Stimulated activated CD8-positive, alpha-beta memory T cell treated with anti-CD3 and anti-CD28 coated beads, Interleukin-4, amount 100 ng/mL, for 1 hour (primary cell): ENCODE data around the gene CCM2.

Experiments
- DNase-seq, 2 donors: peaks; one replicate each; pipeline ENCODE4 v3.0.0-alpha.2; 2020; ENCODE audit warnings: low read depth in 2 of 2, low spot score in 1 of 2

CCM2 gene

GRCh38 chr7:45064047-45064725 lies 64.2 kb downstream of the CCM2 start:
- DNase-seq, result no peak

GRCh38 chr7:45065031-45065995 lies 65.3 kb downstream of the CCM2 start:
- no peak for DNase-seq

GRCh38 chr7:45066409-45066808 lies 66.4 kb downstream of the CCM2 start:
- DNase-seq, result no peak

- no peak for DNase-seq
Measured at GRCh38 chr7:45067582-45067981, 67.6 kb downstream of the CCM2 start.

- DNase-seq, result no peak
Measured at GRCh38 chr7:45068236-45069023, 68.4 kb downstream of the CCM2 start.

GRCh38 chr7:45069444-45070253 lies 69.6 kb downstream of the CCM2 start:
- no peak for DNase-seq

GRCh38 chr7:45070254-45070642 lies 70.2 kb downstream of the CCM2 start:
- DNase-seq, result no peak

- no peak for DNase-seq
Measured at GRCh38 chr7:45071528-45071927, 71.5 kb downstream of the CCM2 start.

GRCh38 chr7:45072131-45073030 lies 72.4 kb downstream of the CCM2 start:
- no peak for DNase-seq

GRCh38 chr7:45073031-45073785 lies 73.2 kb downstream of the CCM2 start:
- DNase-seq, result no peak

- no peak for DNase-seq
Measured at GRCh38 chr7:45073786-45074527, 74.0 kb downstream of the CCM2 start.

- no peak for DNase-seq
Measured at GRCh38 chr7:45074528-45075354, 74.7 kb downstream of the CCM2 start.

- no peak for DNase-seq
Measured at GRCh38 chr7:45075355-45075644, 75.3 kb downstream of the CCM2 start.

- no peak for DNase-seq
Measured at GRCh38 chr7:45075871-45076796, 76.1 kb downstream of the CCM2 start.

- no peak for DNase-seq
Measured at GRCh38 chr7:45076946-45077345, 76.9 kb downstream of the CCM2 start.

GRCh38 chr7:45077579-45077978 lies 77.6 kb downstream of the CCM2 start:
- no peak for DNase-seq
